Measurements from ENCODE around the gene ZNF423.

ZNF423 gene

GRCh38 chr16:49459953-49460735 lies 395.8 kb downstream of the ZNF423 start:
- Histone ChIP-seq H3F3A (ENCODE audit: control insufficient read depth, insufficient read depth) (no peaks in the 10 kb centered on the region; the same call in 1 of the 2 replicates), H3K9me3 (ENCODE audit: control insufficient read depth, insufficient read depth, low read length) (no peaks in the 10 kb centered on the region), H3K9me2 (replicated peaks; ENCODE audit: control insufficient read depth, low read length) (no peaks in the 10 kb centered on the region), H3K36me3 (ENCODE audit: control insufficient read depth, low read length) (no peaks in the 10 kb centered on the region), H3K27me3 (ENCODE audit: control insufficient read depth, low read length) (no peaks in the 10 kb centered on the region), H3K4me2 (ENCODE audit: low read length) (no peak overlapping the region), H3K4me3 (ENCODE audit: low read length) (no peak overlapping the region), H3K27ac (ENCODE audit: low read depth, low read length) (no peak overlapping the region), H4K20me1 (ENCODE audit: control insufficient read depth, insufficient read depth, low read depth, low read length) (no peaks in the 10 kb centered on the region), H3K79me2 (ENCODE audit: control insufficient read depth, low read length) (no peaks in the 10 kb centered on the region), H3K4me1 (ENCODE audit: control insufficient read depth, low read length) (peaks cover 42% of the 10 kb centered on the region)
- no peak for TF ChIP-seq CTCF (IDR thresholded peaks at IDR 0.05; ENCODE audit: low read depth, low read length, poor library complexity, severe bottlenecking)
- no peak for TF ChIP-seq EZH2phosphoT487 (IDR thresholded peaks at IDR 0.05; ENCODE audit: borderline replicate concordance, low read length)

- no peaks in the 10 kb centered on the region for H3K27me3 ChIP-seq (ENCODE audit: control insufficient read depth, low read length)
- H3K4me1 ChIP-seq (ENCODE audit: control insufficient read depth, low read length): peaks cover 31% of the 10 kb centered on the region
- H3K27ac ChIP-seq (ENCODE audit: low read depth, low read length): no peak overlapping the region
Measured at GRCh38 chr16:49458656-49459445, 397.1 kb downstream of the ZNF423 start.

GRCh38 chr16:49458243-49458642 lies 397.7 kb downstream of the ZNF423 start:
- Histone ChIP-seq H3K9me3 (ENCODE audit: control insufficient read depth, insufficient read depth, low read length) (no peaks in the 10 kb centered on the region), H3K27me3 (ENCODE audit: control insufficient read depth, low read length) (0 out of 2 replicates have a peak, but pooled peaks cover 2% of the 10 kb centered on the region), H3F3A (ENCODE audit: control insufficient read depth, insufficient read depth) (no peaks in the 10 kb centered on the region), H3K27ac (ENCODE audit: low read depth, low read length) (no peak overlapping the region), H4K20me1 (ENCODE audit: control insufficient read depth, insufficient read depth, low read depth, low read length) (no peaks in the 10 kb centered on the region), H3K9me2 (replicated peaks; ENCODE audit: control insufficient read depth, low read length) (no peaks in the 10 kb centered on the region), H3K79me2 (ENCODE audit: control insufficient read depth, low read length) (no peaks in the 10 kb centered on the region), H3K4me1 (ENCODE audit: control insufficient read depth, low read length) (peaks cover 25% of the 10 kb centered on the region), H3K36me3 (ENCODE audit: control insufficient read depth, low read length) (no peaks in the 10 kb centered on the region), H3K4me2 (ENCODE audit: low read length) (no peak overlapping the region), H3K4me3 (ENCODE audit: low read length) (no peak overlapping the region)
- TF ChIP-seq EZH2phosphoT487 (IDR thresholded peaks at IDR 0.05; ENCODE audit: borderline replicate concordance, low read length) (no peak), CTCF (IDR thresholded peaks at IDR 0.05; ENCODE audit: low read depth, low read length, poor library complexity, severe bottlenecking) (no peak)

More at GRCh38 chr16:49458656-49459445, 397.1 kb downstream of the ZNF423 start:
- Histone ChIP-seq H3K9me3 (ENCODE audit: control insufficient read depth, insufficient read depth, low read length) (no peaks in the 10 kb centered on the region), H3K36me3 (ENCODE audit: control insufficient read depth, low read length) (no peaks in the 10 kb centered on the region), H3K4me3 (ENCODE audit: low read length) (no peak overlapping the region), H3K4me2 (ENCODE audit: low read length) (no peak overlapping the region), H3F3A (ENCODE audit: control insufficient read depth, insufficient read depth) (no peaks in the 10 kb centered on the region; the same call in 1 of the 2 replicates), H4K20me1 (ENCODE audit: control insufficient read depth, insufficient read depth, low read depth, low read length) (no peaks in the 10 kb centered on the region), H3K79me2 (ENCODE audit: control insufficient read depth, low read length) (no peaks in the 10 kb centered on the region), H3K9me2 (replicated peaks; ENCODE audit: control insufficient read depth, low read length) (no peaks in the 10 kb centered on the region)
- TF ChIP-seq EZH2phosphoT487 (IDR thresholded peaks at IDR 0.05; ENCODE audit: borderline replicate concordance, low read length) (no peak), CTCF (IDR thresholded peaks at IDR 0.05; ENCODE audit: low read depth, low read length, poor library complexity, severe bottlenecking) (no peak)

Data from DOHH2 (cell line).